ENCODE measurements around the gene CAPN15. TPM values are rescaled to one million over a fixed set of nuclear protein-coding genes. Genes with fewer than 3 reads are reported as not detected.

The CAPN15 gene
- total RNA-seq, 2 experiments from 2014 or later: 64.7 to 69.7 TPM

DNA sequence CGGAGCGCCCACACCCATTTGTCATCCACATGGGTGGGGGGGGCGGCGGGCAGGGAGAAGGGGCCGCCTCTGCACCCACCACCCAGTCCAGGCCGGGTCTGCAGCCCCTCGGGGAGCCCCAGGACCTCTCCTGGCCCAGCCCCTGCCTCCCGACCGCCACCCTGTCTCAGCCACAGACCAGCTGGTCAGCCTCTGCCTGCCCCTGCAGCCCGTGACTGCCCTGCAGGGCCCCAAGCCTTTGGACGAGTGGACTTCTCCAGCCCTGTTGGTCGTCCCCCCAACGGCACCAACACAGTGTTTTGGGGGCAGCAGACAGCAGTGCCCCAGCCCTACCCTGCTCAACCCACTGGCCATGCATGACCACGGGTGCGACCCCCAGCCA lies 33.9 kb downstream of the CAPN15 start:
- Mint-ChIP-seq H3K36me3 (ENCODE audit: low read depth) (no peaks in the 10 kb centered on the region), H3K27ac (no peak overlapping the region), H3K27me3 (peaks cover 9% of the 10 kb centered on the region), H3K4me3 (no peak overlapping the region), H3K4me1 (peaks cover under 1% of the 10 kb centered on the region), H3K9me3 (ENCODE audit: low read depth) (no peaks in the 10 kb centered on the region)
- intact Hi-C loops (cut with DNase I, micrococcal nuclease): no loop called here
- DNase-seq (no peak), ATAC-seq (no peak)
- ChIA-PET POLR2A (no interaction called here), CTCF (no interaction called here)

DNA sequence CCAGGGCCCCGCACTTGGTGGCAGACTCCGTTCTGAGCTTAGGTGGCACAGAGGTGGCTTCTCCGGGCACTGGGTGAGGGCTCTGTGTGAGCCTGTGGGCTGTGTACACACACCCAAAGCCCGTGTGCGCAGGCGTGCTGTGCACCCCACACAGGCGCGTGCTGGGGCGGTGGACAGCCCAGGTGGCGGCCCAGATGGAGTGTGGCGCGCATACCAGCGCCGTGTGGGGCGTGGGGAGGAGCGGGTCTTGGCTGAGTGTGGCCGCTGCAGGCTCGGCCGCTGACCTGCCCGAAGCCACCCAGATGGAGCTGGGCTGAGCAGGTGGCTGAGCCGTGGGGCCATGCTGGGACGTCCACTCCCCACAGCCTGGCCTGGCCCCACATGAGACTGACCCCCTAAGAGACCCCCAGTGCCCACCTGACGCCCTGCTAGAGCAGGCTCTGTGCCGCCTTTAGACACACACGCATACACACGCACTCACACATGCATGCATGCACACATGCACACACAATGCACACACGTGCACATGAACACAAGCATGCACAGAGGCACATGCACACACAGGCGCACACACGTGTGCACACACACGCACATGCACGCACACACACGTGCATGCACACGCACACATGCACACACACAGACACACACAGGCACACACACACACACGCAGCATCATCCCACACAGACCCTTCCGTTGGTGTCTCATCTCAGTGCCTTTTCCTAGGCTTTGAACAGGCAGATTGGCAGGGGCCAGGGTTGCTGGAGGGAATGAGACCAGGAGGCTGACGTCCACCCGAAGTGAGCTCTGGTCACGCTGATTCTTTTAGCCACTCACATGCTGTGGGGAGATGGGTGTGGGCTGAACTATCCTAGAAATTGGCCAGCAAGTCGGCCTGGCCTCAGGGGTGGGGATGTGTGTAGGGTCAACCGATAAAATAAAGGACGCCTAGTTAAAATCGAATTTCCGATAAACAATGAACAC lies 34.7 kb downstream of the CAPN15 start:
- DNase-seq: no peak
- intact Hi-C loops (cut with DNase I, micrococcal nuclease): no loop called here
- ChIA-PET POLR2A (no interaction called here), CTCF (no interaction called here)
- peaks cover 9% of the 10 kb centered on the region for H3K4me1 Mint-ChIP-seq
- no peak for ATAC-seq
- H3K9me3 Mint-ChIP-seq (ENCODE audit: low read depth): no peaks in the 10 kb centered on the region
- H3K27me3 Mint-ChIP-seq: peaks cover 9% of the 10 kb centered on the region
- H3K4me3 Mint-ChIP-seq: no peak overlapping the region
- H3K27ac Mint-ChIP-seq: no peak overlapping the region
- no peaks in the 10 kb centered on the region for H3K36me3 Mint-ChIP-seq (ENCODE audit: low read depth)

DNA sequence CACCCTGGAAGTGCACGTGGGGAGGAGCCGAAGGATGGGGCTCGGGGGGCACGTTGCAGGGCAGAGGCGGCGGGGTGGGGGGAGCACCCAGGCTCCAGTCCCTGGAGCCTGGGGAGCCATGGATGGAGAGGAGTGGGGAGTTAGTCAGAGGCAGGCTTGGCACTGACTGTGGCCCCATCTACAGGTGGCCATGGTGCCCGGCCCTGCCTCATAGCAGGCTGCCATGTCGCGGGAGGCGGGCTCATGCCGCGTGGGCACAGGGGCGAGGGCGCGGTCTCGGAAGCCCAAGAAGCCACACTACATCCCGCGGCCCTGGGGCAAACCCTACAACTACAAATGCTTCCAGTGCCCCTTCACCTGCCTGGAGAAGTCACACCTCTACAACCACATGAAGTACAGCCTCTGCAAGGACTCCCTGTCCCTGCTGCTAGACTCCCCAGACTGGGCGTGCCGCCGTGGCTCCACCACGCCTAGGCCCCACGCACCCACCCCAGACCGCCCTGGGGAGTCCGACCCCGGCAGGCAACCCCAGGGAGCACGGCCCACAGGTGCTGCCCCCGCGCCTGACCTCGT lies 35.6 kb downstream of the CAPN15 start:
- no peaks in the 10 kb centered on the region for H3K36me3 Mint-ChIP-seq (ENCODE audit: low read depth)
- no peaks in the 10 kb centered on the region for H3K9me3 Mint-ChIP-seq (ENCODE audit: low read depth)
- DNase-seq (no peak), ATAC-seq (no peak)
- CTCF ChIA-PET: no interaction called here
- POLR2A ChIA-PET: no interaction called here
- peaks cover 9% of the 10 kb centered on the region for H3K4me1 Mint-ChIP-seq
- intact Hi-C loops (cut with DNase I, micrococcal nuclease): no loop called here
- no peak overlapping the region for H3K4me3 Mint-ChIP-seq
- no peak overlapping the region for H3K27ac Mint-ChIP-seq
- H3K27me3 Mint-ChIP-seq: peaks cover 7% of the 10 kb centered on the region

DNA sequence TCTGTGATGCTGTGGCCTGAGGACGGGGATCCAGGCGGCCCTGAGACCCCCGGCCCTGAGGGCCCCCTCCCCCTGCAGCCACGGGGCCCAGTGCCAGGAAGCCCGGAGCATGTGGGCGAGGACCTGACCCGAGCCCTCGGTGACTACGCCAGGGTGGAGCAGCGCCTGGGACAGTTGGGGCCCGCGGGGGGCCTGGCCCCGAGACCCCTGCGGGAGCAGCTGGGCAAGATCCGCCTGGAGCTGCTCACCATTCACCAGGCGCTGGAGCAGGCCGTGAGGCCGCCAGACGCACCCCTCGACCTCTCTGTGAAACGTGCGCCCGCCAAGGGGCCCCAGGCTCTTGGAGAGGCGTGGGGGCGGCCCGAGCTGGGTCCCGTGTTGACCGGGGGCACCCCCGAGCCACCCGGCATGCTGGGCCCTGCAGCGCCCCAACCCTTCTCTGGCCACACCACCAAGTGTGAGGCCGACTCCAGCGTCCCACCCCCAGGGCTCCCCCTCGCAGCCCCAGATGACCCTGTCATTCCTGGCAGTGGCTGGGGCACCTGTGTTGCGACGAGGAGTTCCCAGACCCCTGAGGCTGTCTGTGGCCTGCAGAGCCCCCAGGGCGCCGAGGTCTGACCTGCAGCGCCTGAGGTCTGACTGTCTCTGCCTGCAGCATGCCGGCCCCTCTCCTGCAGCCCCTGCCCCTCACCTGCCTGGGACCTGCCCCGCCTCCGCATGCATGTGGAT lies 37.3 kb downstream of the CAPN15 start:
- H3K27ac Mint-ChIP-seq: no peak overlapping the region
- no peak overlapping the region for H3K4me3 Mint-ChIP-seq
- intact Hi-C loops (cut with DNase I, micrococcal nuclease): no loop called here
- POLR2A ChIA-PET: no interaction called here
- peaks cover 15% of the 10 kb centered on the region for H3K4me1 Mint-ChIP-seq
- DNase-seq (no peak), ATAC-seq (no peak)
- no peaks in the 10 kb centered on the region for H3K36me3 Mint-ChIP-seq (ENCODE audit: low read depth)
- peaks cover 3% of the 10 kb centered on the region for H3K27me3 Mint-ChIP-seq
- CTCF ChIA-PET: no interaction called here
- no peaks in the 10 kb centered on the region for H3K9me3 Mint-ChIP-seq (ENCODE audit: low read depth)

DNA sequence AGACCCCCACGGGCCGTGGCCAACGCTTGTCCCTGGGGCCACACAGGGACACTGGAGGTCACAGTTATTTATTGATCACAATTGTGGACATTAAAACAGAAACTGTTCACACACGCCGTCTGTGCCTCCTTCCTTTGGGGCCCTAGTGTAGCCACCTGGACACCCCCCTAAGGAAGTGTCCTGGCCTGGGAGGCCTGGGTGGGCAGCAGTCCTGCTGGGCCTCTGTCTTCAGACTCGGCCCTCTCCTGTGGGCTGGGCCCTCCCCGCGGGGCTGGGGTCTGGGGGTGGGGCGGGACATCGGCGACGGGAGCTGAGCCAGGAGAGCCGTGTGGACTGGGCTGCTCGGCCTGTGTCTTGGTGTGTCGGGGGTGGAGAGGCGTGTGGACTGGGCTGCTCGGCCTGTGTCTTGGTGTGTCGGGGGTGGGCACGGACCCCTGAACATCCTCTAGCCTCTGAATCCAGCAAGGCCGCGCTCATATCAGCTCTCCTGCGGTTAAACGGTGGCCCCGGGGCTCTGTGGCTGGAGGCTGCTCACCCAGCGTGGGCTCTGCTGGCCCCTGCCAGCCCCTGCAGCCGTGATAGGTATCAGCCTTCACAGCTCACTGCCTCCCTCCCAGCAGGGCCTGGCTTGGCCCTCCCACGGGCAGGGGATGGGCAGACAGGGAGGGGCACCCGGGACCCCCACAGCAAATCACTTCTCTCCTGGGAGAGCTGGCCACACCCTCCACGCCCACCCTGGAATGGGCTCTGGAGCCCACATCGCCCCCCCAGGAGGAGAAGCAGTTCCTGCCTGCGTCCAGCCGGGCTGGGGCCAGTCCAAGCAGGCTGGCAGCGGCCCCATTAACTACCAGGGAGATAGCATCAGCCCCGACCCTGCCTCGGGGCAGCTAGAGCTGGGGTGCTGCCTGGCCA lies 38.2 kb downstream of the CAPN15 start:
- POLR2A ChIA-PET: no interaction called here
- no peak for DNase-seq
- H3K4me3 Mint-ChIP-seq: no peak overlapping the region
- peaks cover 3% of the 10 kb centered on the region for H3K27me3 Mint-ChIP-seq
- intact Hi-C loops (cut with DNase I, micrococcal nuclease): no loop called here
- ATAC-seq: no peak
- no peaks in the 10 kb centered on the region for H3K36me3 Mint-ChIP-seq (ENCODE audit: low read depth)
- H3K9me3 Mint-ChIP-seq (ENCODE audit: low read depth): no peaks in the 10 kb centered on the region
- CTCF ChIA-PET: no interaction called here
- no peak overlapping the region for H3K27ac Mint-ChIP-seq
- H3K4me1 Mint-ChIP-seq: peaks cover 15% of the 10 kb centered on the region

DNA sequence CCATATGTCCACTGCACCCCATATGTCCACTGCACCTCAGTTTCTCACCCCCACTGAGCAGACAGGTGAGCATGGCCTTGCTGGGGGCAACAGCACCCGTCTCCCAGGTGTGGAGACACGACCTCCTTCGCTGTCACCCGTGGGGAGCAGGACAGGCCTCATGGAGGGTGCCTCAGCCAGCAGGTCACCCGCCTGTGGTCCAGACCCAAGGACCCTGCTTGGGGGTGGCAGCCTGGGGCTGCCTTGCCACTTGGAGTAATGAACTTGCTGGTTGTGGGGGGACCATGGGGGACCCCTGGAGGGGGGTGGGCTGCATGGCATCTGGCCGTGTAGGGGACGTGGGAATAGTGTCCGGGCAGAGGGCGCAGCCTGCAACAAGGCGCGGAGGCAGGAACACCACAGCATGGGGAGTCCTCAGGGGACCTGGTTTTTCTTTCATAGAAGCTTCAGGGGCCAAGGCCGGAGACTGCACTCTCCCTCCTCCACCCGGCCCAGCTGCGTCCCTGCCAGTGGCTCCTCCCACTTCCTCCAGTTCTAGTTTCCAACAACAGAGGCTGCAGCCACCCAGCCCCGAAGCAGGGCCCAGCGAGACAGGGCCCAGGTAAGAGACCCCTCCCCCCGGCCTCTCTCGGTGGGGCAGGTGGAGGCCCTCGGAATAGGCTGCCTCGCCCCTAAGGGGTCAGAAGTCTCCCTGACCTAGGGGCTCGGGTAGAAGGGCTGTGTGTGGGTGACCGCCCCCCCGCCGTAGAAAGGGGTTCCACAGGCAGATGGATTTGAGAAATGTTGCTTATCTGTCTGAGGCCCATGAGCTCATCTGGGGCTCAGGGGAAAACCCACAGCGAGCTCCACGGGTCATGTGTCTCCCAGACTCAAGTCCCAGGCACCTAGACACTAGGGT lies 39.2 kb downstream of the CAPN15 start, which contains the start of gene NHLRC4:
TSS of gene NHLRC4 (plus strand) at position 531 of the 898 bp plus-strand sequence. CDS start 1,043 bp downstream, outside the sequence.
- CTCF ChIA-PET: interaction anchor here (0.6 kb wide), 1 partner anchor 14 kb away, joined by 3 read pairs; no protein-coding TSS in a partner anchor
- Mint-ChIP-seq H3K4me3 (peak within 1 kb of the TSS; percentile 32), H3K36me3 (ENCODE audit: low read depth) (no peaks in the 10 kb centered on the region), H3K4me1 (peaks cover 25% of the 10 kb centered on the region), H3K9me3 (ENCODE audit: low read depth) (no peaks in the 10 kb centered on the region), H3K27ac (peak within 1 kb of the TSS; percentile 72), H3K27me3 (peaks cover 3% of the 10 kb centered on the region)
- ATAC-seq (peak; percentile 69), DNase-seq (peak; percentile 76)
- intact Hi-C loops (cut with DNase I, micrococcal nuclease): no loop called here
- POLR2A ChIA-PET: interaction anchor here (0.8 kb wide), 1 partner anchor 69 kb away, joined by 6 read pairs; no protein-coding TSS in a partner anchor

DNA sequence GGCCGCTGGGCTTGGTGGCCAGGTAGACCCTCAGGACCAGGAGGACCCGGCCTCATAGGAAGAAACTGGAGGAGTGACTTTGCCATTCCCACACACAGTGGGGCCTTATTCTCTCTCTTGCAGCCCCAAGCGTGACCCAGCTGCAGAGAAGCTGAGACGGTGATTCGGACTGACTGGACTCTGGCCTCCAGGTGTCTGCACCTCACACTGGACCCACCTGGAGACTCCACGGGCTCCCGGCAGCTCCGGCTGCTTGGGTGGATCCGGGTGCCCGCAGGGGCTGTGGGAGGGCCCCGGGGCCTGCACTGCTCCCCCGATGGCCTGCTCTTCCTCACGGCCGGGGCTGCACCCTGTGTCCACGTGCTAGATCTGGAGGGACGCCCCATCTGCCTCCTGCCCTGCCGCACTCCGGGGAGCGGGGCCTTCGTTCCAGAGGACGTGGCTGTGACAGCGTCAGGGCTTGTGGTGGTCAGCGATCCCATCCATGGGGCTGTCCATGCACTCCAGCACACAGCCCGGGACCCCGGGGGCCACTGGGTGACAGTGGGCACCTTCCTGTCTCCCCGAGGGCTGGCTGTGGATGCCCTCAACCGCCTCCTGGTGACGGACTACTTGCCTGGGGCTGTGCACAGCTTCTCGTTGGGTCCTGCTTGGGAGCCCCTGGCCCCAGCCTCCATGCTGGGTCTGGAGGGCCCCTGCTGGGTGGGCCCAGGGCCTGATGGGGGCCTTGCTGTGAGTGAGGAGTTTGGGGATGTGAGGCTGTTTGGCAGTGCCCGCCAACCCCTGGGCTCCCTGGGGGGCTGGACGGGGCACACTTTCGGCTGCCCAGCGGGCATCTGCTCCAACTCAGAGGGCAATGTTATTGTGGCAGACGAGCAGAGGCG lies 40.1 kb downstream of the CAPN15 start:
- H3K4me3 Mint-ChIP-seq: peak overlapping the region; percentile 32
- ATAC-seq (no peak), DNase-seq (no peak)
- intact Hi-C loops (cut with DNase I, micrococcal nuclease): no loop called here
- H3K4me1 Mint-ChIP-seq: peaks cover 26% of the 10 kb centered on the region
- CTCF ChIA-PET: interaction anchor here (0.6 kb wide), 1 partner anchor 13 kb away, joined by 3 read pairs; no protein-coding TSS in a partner anchor
- H3K27me3 Mint-ChIP-seq: no peaks in the 10 kb centered on the region
- no peaks in the 10 kb centered on the region for H3K36me3 Mint-ChIP-seq (ENCODE audit: low read depth)
- no peaks in the 10 kb centered on the region for H3K9me3 Mint-ChIP-seq (ENCODE audit: low read depth)
- POLR2A ChIA-PET: no interaction called here
- H3K27ac Mint-ChIP-seq: peak overlapping the region; percentile 72

DNA sequence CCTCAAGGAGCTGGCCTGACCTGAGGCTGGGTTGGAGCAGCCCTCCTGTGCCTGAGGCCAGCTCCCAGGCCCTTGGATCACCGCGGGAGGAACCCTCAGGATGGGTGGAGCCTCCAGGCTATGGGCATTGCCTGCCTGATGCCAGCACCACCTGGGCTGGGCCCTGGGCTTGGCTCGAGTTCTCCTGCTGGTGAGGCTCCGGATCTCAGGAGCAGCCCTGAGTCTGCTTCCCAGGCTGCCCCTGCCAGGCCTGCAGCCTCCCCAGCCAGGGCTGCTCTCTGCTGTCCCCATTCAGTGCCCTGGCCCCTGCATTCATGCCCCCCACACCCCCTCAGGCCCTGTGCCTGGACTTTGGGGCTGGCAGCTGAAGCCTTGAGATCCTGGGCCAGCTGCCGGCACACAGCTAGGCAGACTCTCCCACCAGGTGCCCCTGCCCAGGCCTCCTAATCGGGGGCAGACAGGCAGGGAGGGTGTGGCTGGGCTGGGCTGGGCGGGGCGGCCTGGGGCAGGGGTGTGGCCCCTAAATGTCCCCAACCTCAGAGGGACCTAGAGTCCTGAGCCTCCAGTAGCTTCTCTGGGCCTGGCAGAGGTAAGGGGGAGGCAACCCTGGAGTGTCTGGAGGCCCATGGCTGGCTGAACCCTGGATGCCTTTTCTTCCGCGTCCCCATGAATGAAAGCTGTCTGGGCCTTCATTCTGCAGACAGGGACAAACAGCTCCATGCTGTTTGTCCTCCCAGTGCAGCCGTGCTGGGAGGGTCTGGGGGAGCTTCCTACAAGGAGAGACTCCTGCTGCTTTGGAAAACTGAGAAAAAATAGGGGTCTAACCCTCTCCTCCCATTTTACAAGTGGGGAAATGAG lies 41.1 kb downstream of the CAPN15 start:
- Mint-ChIP-seq H3K36me3 (ENCODE audit: low read depth) (no peaks in the 10 kb centered on the region), H3K9me3 (ENCODE audit: low read depth) (no peaks in the 10 kb centered on the region), H3K27me3 (no peaks in the 10 kb centered on the region), H3K4me1 (peaks cover 26% of the 10 kb centered on the region), H3K27ac (peak overlapping the region; percentile 92), H3K4me3 (peak overlapping the region; percentile 78)
- ChIA-PET POLR2A (no interaction called here), CTCF (no interaction called here)
- DNase-seq: no peak
- intact Hi-C loops (cut with DNase I, micrococcal nuclease): loop anchor here in 1 of 2 experiments (1.0 kb wide), 5 partner anchors 21 to 166 kb away; partner anchors contain the start of genes CAPN15, METTL26 and WDR90
- no peak for ATAC-seq
